GM12878 (cell line): ENCODE data around the gene GTPBP6. TPM values are rescaled to one million over a fixed set of nuclear protein-coding genes. Genes with fewer than 3 reads are reported as not detected.
A peak's percentile ranks its signal among the peaks of the same experiment; 100 is the strongest.

Experiments
- ATAC-seq: fragments of 200-7000 bp; cut with Tn5 transposase; 3 replicates; pipeline ENCODE4 v1.9.1; 2020; ENCODE audit warnings: mild to moderate bottlenecking, moderate library complexity
- BruUV-seq: library from RNA; stranded (reverse); fragments of 400-500 nt; replicated peaks from 2 replicates; lab custom pipeline; 2021; lab: Mats Ljungman, UMichigan
- CTCF ChIA-PET: fragments of 300-600 bp; sonication (Branson Sonifier 250); formaldehyde crosslinking; extraction: SDS; loops from one replicate; lab custom pipeline; 2021; ENCODE audit warnings: inconsistent platforms; lab: Yijun Ruan, JAX
- POLR2A ChIA-PET: fragments of 350-600 bp; formaldehyde crosslinking; extraction: SDS; loops from one replicate; lab custom pipeline; 2021; ENCODE audit warnings: inconsistent platforms; lab: Charles Lee
- RAD21 ChIA-PET: fragments of 300-600 bp; sonication (Branson Sonifier 250); formaldehyde crosslinking; loops from one replicate; lab custom pipeline; 2023; ENCODE audit warnings: antibody characterized with exemption; ENCODE audit not compliant: unreplicated experiment; lab: Charles Lee
- SMC1A ChIA-PET: fragments of 300-600 bp; sonication (Branson Sonifier 250); formaldehyde crosslinking; loops from one replicate; lab custom pipeline; 2023; ENCODE audit not compliant: unreplicated experiment, uncharacterized antibody; lab: Charles Lee
- DNase-seq: peaks from one replicate; pipeline ENCODE4 v3.0.0-alpha.2; 2011; ENCODE audit warnings: low read depth, low spot score
- FAIRE-seq: peaks from 3 replicates; lab custom pipeline; 2011; peaks lifted over from hg19 to GRCh38; lab: Jason Lieb, UNC
- H2AFZ ChIP-seq: 2 replicates; pipeline ENCODE4 v1.6.0; 2011; ENCODE audit warnings: low read depth, low read length, control low read depth; ENCODE audit not compliant: control insufficient read depth
- H3K27ac ChIP-seq: 2 replicates; pipeline ENCODE4 v1.5.1; 2011; ENCODE audit warnings: control low read depth; ENCODE audit not compliant: control insufficient read depth, insufficient read depth
- H3K27me3 ChIP-seq, 2 experiments: replicated peaks in 1 of 2; 2 replicates each; pipeline versions ENCODE4 v1.6.0 to v1.6.1; 2011; ENCODE audit warnings: low read length in 1 of 2; ENCODE audit not compliant: control insufficient read depth in 2 of 2, insufficient read depth in 2 of 2
- H3K36me3 ChIP-seq, 2 experiments: 2 replicates each; pipeline ENCODE4 v1.5.1; 2011; ENCODE audit warnings: low read length in 1 of 2; ENCODE audit not compliant: control insufficient read depth in 2 of 2, insufficient read depth in 2 of 2
- H3K4me1 ChIP-seq: 2 replicates; pipeline ENCODE4 v1.6.1; 2011; ENCODE audit warnings: mild to moderate bottlenecking, low read length, moderate library complexity, mixed read lengths; ENCODE audit not compliant: control insufficient read depth, insufficient read depth
- H3K4me2 ChIP-seq: 2 replicates; pipeline ENCODE4 v1.6.0; 2011; ENCODE audit warnings: control low read depth; ENCODE audit not compliant: control insufficient read depth, insufficient read depth
- H3K4me3 ChIP-seq: fragments of 200-600 bp; sonication (generic); 2 replicates; pipeline ENCODE4 v1.5.1; 2016
- H3K79me2 ChIP-seq: 2 replicates; pipeline ENCODE4 v1.6.0; 2011; ENCODE audit warnings: low read length; ENCODE audit not compliant: control insufficient read depth, insufficient read depth
- H3K9ac ChIP-seq: 2 replicates; pipeline ENCODE4 v1.8.0; 2011; ENCODE audit warnings: low read length, control low read depth, mixed read lengths; ENCODE audit not compliant: control insufficient read depth, insufficient read depth
- H3K9me3 ChIP-seq: replicated peaks from 3 replicates; pipeline ENCODE4 v1.5.1; 2011; ENCODE audit warnings: mild to moderate bottlenecking, low read length; ENCODE audit not compliant: control insufficient read depth, insufficient read depth
- H4K20me1 ChIP-seq: 2 replicates; pipeline ENCODE4 v1.6.0; 2011; ENCODE audit not compliant: control insufficient read depth, insufficient read depth
- GATAD2B ChIP-seq: fragments of 450-650 bp; conservative IDR thresholded peaks from 2 replicates; pipeline ENCODE4 v1.6.1; 2017; ENCODE audit warnings: low read depth, mild to moderate bottlenecking, moderate library complexity
- HDAC6 ChIP-seq: fragments of 200-600 bp; sonication (generic); IDR thresholded peaks from one replicate; pipeline ENCODE4 v1.8.0; 2017; ENCODE audit warnings: antibody characterized with exemption; ENCODE audit not compliant: unreplicated experiment
- IKZF1 ChIP-seq: fragments of 450-650 bp; conservative IDR thresholded peaks from 2 replicates; pipeline ENCODE4 v1.6.1; 2017; ENCODE audit warnings: antibody characterized with exemption, mild to moderate bottlenecking
- IKZF2 ChIP-seq, 2 experiments: fragments of 450-650 bp; IDR thresholded peaks; 2 replicates each; pipeline ENCODE4 v1.6.1; 2017; ENCODE audit warnings: mild to moderate bottlenecking in 2 of 2, moderate library complexity in 2 of 2
- MEF2B ChIP-seq: fragments of 450-650 bp; IDR thresholded peaks from 2 replicates; pipeline ENCODE4 v1.6.1; 2018; ENCODE audit warnings: mild to moderate bottlenecking, moderate library complexity; ENCODE audit not compliant: partially characterized antibody, poor library complexity, severe bottlenecking
- NFYB ChIP-seq: IDR thresholded peaks from 2 replicates; pipeline ENCODE4 v1.6.1; 2011; ENCODE audit warnings: low read depth, mild to moderate bottlenecking, low read length, improper control_type of control experiment, moderate library complexity; ENCODE audit not compliant: insufficient read depth
- NR2F1 ChIP-seq: fragments of 450-650 bp; conservative IDR thresholded peaks from 2 replicates; pipeline ENCODE4 v1.6.1; 2017; ENCODE audit warnings: mild to moderate bottlenecking
- STAT1 ChIP-seq: fragments of 450-650 bp; conservative IDR thresholded peaks from 2 replicates; pipeline ENCODE4 v1.6.1; 2014; ENCODE audit warnings: antibody characterized with exemption, mild to moderate bottlenecking
- WGBS: methylation state at CpG from one replicate; pipeline ENCODE4 v1.1.6; 2016; ENCODE audit warnings: low lambda C conversion rate; ENCODE audit not compliant: insufficient replicate concordance, insufficient coverage; ENCODE audit errors: missing lambda C conversion rate; 5-methylcytosine and 5-hydroxymethylcytosine counted together
- in situ Hi-C: fragments of 300-500 bp; cut with MboI; formaldehyde crosslinking; loops from 9 replicates; pipeline ENCODE4 v1.14.3; 2018; ENCODE audit warnings: mixed read lengths
- intact Hi-C: fragments of 100-400 bp; cut with micrococcal nuclease; formaldehyde crosslinking; loops from one replicate; pipeline ENCODE4 v1.14.2; 2022; ENCODE audit not compliant: unreplicated experiment
- polyA plus RNA-seq, 11 experiments: library from polyadenylated mRNA; depleted of rRNA in 4 of 11; unstranded in 6 of 11; stranded (reverse) in 5 of 11; fragments of >200 nt; fragmentation: Nextera tagmentation in 4 of 11; fragmentation: Illumina TruSeq in 1 of 11; extraction: Ambion mirVana in 4 of 11; extraction: Trizol in 1 of 11; gene quantifications; 1 replicate in 1 of 11; 2 replicates in 10 of 11; pipeline versions ENCODE4 v1.2.1 to v1.2.3, GENCODE V29; 2011 to 2016; ENCODE audit warnings: inconsistent platforms in 2 of 11, missing spikeins in 2 of 11, low read depth in 1 of 11
- total RNA-seq, 4 experiments: library from RNA; depleted of rRNA in 3 of 4; stranded (reverse); fragments of >200 nt in 3 of 4; fragmentation: Illumina TruSeq in 1 of 4; extraction: Trizol in 1 of 4; gene quantifications; 2 replicates each; pipeline versions ENCODE4 v1.2.1 to v1.2.3, GENCODE V29; 2013 to 2021
- TF ChIP-seq, protein P1 (sequence below): fragments of 450-650 bp; conservative IDR thresholded peaks from 2 replicates; pipeline ENCODE4 v1.6.1; 2017; ENCODE audit warnings: mild to moderate bottlenecking, moderate library complexity
- TF ChIP-seq, protein P2 (sequence below): fragments of 450-650 bp; IDR thresholded peaks from 2 replicates; pipeline ENCODE4 v1.6.1; 2016; ENCODE audit warnings: mild to moderate bottlenecking

GTPBP6 gene
- total and polyA plus RNA-seq, 10 of the 15 experiments (the other 5 are each of a cell fraction or from before 2014, with no cell fraction given): 0.31 to 71.0 (median 21.1) TPM

DNA sequence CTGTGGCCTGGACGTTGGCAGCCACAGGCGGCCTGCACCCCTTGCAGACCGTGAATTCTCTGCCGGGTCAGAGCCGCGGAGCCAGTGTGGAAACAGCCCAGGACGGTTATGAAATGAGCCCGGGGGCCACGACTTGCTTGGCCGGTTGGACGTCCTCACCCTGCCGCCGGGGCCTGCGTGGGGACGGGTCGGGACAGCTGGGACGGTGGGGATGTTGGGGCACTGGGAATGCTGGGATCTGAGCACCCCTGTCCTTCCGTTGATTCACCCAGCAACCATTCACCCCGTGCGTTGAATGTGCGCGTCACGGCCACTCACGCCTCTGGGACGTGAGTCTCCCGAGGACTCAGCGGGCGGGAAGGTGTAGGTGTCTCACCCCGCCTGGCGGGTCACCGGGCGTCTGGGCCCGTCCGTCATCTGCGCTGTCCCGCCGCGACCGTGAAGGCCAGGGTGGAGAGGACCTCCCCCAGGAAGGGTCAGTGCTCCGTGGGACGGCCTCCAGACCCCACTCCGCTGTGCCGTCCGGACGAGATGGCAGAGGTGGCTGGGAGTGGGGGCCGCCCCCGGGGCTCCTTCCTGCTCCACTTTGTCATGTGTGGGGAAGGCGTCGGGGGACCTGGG, 41.9 kb downstream of the GTPBP6 start (continued):
- TF ChIP-seq, protein P1, sequence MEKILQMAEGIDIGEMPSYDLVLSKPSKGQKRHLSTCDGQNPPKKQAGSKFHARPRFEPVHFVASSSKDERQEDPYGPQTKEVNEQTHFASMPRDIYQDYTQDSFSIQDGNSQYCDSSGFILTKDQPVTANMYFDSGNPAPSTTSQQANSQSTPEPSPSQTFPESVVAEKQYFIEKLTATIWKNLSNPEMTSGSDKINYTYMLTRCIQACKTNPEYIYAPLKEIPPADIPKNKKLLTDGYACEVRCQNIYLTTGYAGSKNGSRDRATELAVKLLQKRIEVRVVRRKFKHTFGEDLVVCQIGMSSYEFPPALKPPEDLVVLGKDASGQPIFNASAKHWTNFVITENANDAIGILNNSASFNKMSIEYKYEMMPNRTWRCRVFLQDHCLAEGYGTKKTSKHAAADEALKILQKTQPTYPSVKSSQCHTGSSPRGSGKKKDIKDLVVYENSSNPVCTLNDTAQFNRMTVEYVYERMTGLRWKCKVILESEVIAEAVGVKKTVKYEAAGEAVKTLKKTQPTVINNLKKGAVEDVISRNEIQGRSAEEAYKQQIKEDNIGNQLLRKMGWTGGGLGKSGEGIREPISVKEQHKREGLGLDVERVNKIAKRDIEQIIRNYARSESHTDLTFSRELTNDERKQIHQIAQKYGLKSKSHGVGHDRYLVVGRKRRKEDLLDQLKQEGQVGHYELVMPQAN: 0 out of 2 replicates have a peak, but pooled peaks have one; percentile 31

DNA sequence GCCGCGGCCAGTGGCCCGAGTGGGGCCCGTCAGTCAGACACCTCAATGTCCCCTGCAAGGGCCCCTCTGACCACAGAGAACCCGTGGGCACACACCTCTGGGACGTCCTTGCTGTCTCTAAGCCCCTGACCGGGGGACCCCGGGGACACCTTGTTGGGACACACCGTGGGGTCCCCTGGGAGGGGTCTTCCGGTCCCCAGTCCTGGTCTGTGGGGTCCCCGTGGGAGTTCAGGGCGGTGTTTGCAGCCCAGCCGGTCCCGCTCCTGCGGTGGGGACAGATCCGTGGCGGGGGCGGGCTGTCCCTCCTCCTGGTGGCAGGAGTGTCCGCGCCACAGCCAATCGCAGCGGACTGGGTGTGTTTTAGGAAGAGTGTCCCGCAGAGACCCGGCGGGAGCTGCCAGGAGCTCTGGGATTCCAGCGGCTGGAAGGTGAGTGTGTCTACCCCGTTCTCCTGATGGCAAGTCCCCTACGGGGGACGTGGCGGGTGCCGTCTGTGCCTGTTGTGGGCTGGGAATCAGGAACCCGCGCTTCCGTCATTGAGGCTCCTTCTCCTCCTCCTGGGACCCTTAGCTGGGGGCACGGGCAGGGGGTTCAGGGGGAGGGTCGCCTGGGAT, 42.5 kb downstream of the GTPBP6 start:
- POLR2A ChIA-PET: no interaction called here
- Histone ChIP-seq H3K79me2 (no peaks in the 10 kb centered on the region), H3K9me3 (no peaks in the 10 kb centered on the region; the same call in 2 of the 3 replicates), H3K4me2 (peak overlapping the region; percentile 49), H3K4me3 (peak overlapping the region; percentile 69), H3K4me1 (no peaks in the 10 kb centered on the region)
- BruUV-seq: no TSS peak
- no peak for DNase-seq
- CTCF ChIA-PET: no interaction called here
- 4% methylated on average over 31 of the region's 36 CpGs for WGBS
- TF ChIP-seq IKZF1: peak; percentile 63
- peak; percentile 78 for TF ChIP-seq MEF2B
- no peak for TF ChIP-seq HDAC6
- TF ChIP-seq, protein P2, sequence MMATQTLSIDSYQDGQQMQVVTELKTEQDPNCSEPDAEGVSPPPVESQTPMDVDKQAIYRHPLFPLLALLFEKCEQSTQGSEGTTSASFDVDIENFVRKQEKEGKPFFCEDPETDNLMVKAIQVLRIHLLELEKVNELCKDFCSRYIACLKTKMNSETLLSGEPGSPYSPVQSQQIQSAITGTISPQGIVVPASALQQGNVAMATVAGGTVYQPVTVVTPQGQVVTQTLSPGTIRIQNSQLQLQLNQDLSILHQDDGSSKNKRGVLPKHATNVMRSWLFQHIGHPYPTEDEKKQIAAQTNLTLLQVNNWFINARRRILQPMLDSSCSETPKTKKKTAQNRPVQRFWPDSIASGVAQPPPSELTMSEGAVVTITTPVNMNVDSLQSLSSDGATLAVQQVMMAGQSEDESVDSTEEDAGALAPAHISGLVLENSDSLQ: peak; percentile 46; the same call in 1 of the 2 replicates
- no peak for TF ChIP-seq STAT1
- peak; percentile 72 for TF ChIP-seq NFYB
- TF ChIP-seq IKZF2 (IDR thresholded peaks at IDR 0.05): peak in 1 of 2 experiments; percentile 28; a peak in 3 of 4 replicates
- TF ChIP-seq GATAD2B: peak; percentile 35; the same call in 1 of the 2 replicates
- TF ChIP-seq NR2F1: 0 out of 2 replicates have a peak, but pooled peaks have one; percentile 18
- TF ChIP-seq, all 136 proteins: peak for 7
- in situ Hi-C loops: no loop called here
- ChIA-PET RAD21 (no interaction called here), SMC1A (no interaction called here)
- no peaks in the 10 kb centered on the region for H3K27me3 ChIP-seq
- no peaks in the 10 kb centered on the region for H4K20me1 ChIP-seq
- intact Hi-C loops: no loop called here
- no peak overlapping the region for H3K27ac ChIP-seq
- ATAC-seq (peak; percentile 92), FAIRE-seq (no peak)
- no peaks in the 10 kb centered on the region; a peak in 1 of 4 replicates for H3K36me3 ChIP-seq
- H2AFZ ChIP-seq: peak overlapping the region; percentile 41
- peak overlapping the region; percentile 26; the same call in 1 of the 2 replicates for H3K9ac ChIP-seq
